Measurements from ENCODE around the gene DPYD.

DNA sequence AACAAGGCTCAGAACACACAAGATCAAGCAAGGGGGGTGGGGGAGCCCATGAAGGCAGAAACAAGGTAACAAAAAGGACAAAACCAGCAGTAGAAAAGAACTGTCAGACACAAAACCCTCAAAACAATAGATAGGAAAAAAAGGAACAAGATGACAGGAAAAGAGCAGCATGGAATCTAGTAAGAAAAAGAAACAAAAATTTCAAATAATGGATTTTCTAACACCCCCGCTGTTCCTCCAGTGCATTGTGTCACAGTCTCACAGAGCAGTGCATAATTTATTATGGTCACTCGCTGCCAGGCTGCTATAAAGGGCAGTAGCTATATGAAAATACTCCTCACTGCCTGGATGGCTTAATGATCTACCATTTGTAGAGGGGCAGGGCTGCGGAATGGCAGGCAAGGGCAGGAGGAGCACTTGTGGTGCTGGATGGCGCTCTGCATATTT is 567.9 kb downstream of the DPYD start:
- TF ChIP-seq CTCF (conservative IDR thresholded peaks at IDR 0.05): no peak
- no peak for TF ChIP-seq ZFX (IDR thresholded peaks at IDR 0.05)

Measured in C4-2B (cell line).